ENCODE results near the gene KIR2DL1.

- no peak for TF ChIP-seq CTCF (IDR thresholded peaks at IDR 0.05; ENCODE audit: insufficient read depth, low read length, poor library complexity, severe bottlenecking)
- TF ChIP-seq EZH2phosphoT487 (conservative IDR thresholded peaks at IDR 0.05; ENCODE audit: low read length), result no peak
Measured at GRCh38 chr19:54803410-54803809, 33.8 kb downstream of the KIR2DL1 start, which contains the start of gene KIR2DL4.
